Endothelial cell (in vitro differentiated cells): ENCODE results near the gene SORCS2. TPM values are rescaled to one million over a fixed set of nuclear protein-coding genes. Genes with fewer than 3 reads are reported as not detected.
A peak's percentile ranks its signal among the peaks of the same experiment; 100 is the strongest.

ENCODE experiments used
- DNase-seq: peaks from one replicate; pipeline ENCODE4 v3.0.0; 2021; ENCODE audit warnings: low spot score
- H3K27ac Mint-ChIP-seq: one replicate; pipeline ENCODE4 v1.8.0; 2021; ENCODE audit warnings: mixed read lengths, inconsistent platforms; ENCODE audit not compliant: unreplicated experiment
- H3K27me3 Mint-ChIP-seq: one replicate; pipeline ENCODE4 v1.8.0; 2021; ENCODE audit warnings: mild to moderate bottlenecking, moderate library complexity, mixed read lengths, inconsistent platforms; ENCODE audit not compliant: unreplicated experiment
- H3K36me3 Mint-ChIP-seq: one replicate; pipeline ENCODE4 v1.8.0; 2021; ENCODE audit warnings: mild to moderate bottlenecking, low read depth, mixed read lengths, inconsistent platforms; ENCODE audit not compliant: unreplicated experiment
- H3K4me1 Mint-ChIP-seq: one replicate; pipeline ENCODE4 v1.8.0; 2021; ENCODE audit warnings: mild to moderate bottlenecking, mixed read lengths, inconsistent platforms; ENCODE audit not compliant: unreplicated experiment
- H3K4me3 Mint-ChIP-seq: one replicate; pipeline ENCODE4 v1.8.0; 2021; ENCODE audit warnings: mild to moderate bottlenecking, mixed read lengths, inconsistent platforms; ENCODE audit not compliant: unreplicated experiment
- H3K9me3 Mint-ChIP-seq: one replicate; pipeline ENCODE4 v1.8.0; 2021; ENCODE audit warnings: mixed read lengths, inconsistent platforms; ENCODE audit not compliant: unreplicated experiment
- CTCF ChIP-seq: fragments of 200-600 bp; sonication (generic); IDR thresholded peaks from one replicate; pipeline ENCODE4 v1.5.0; 2021; ENCODE audit warnings: antibody characterized with exemption; ENCODE audit not compliant: unreplicated experiment
- total RNA-seq: library from RNA; stranded (reverse); fragmentation: NEBNext Ultra II Directional; extraction: Animal tissue kit (Norgen Biotek cat#: 25700); gene quantifications from one replicate; pipeline ENCODE4 v1.2.1, GENCODE V29; 2021; ENCODE audit not compliant: unreplicated experiment

The SORCS2 gene
- total RNA-seq, 1 donor from 2014 or later: 1.3 TPM

GRCh38 chr4:7339751-7340552 lies 147.6 kb downstream of the SORCS2 start:
- H3K4me1 Mint-ChIP-seq: peaks cover 3% of the 10 kb centered on the region
- peaks cover 5% of the 10 kb centered on the region for H3K36me3 Mint-ChIP-seq
- no peak for TF ChIP-seq CTCF
- peaks cover 5% of the 10 kb centered on the region for H3K9me3 Mint-ChIP-seq
- peaks cover 10% of the 10 kb centered on the region for H3K27me3 Mint-ChIP-seq
- H3K27ac Mint-ChIP-seq: no peak overlapping the region
- no peak for DNase-seq
- no peak overlapping the region for H3K4me3 Mint-ChIP-seq

GRCh38 chr4:7340553-7341433 lies 148.5 kb downstream of the SORCS2 start:
- H3K4me3 Mint-ChIP-seq: no peak overlapping the region
- TF ChIP-seq CTCF: no peak
- H3K27ac Mint-ChIP-seq: no peak overlapping the region
- peaks cover 8% of the 10 kb centered on the region for H3K9me3 Mint-ChIP-seq
- H3K36me3 Mint-ChIP-seq: peaks cover 7% of the 10 kb centered on the region
- H3K27me3 Mint-ChIP-seq: peaks cover 11% of the 10 kb centered on the region
- no peak for DNase-seq
- peaks cover 3% of the 10 kb centered on the region for H3K4me1 Mint-ChIP-seq

- TF ChIP-seq CTCF: no peak
- Mint-ChIP-seq H3K4me1 (peaks cover 3% of the 10 kb centered on the region), H3K27ac (peak overlapping the region; percentile 65), H3K4me3 (no peak overlapping the region), H3K36me3 (peaks cover 10% of the 10 kb centered on the region), H3K9me3 (peaks cover 10% of the 10 kb centered on the region), H3K27me3 (peaks cover 11% of the 10 kb centered on the region)
- no peak for DNase-seq
Measured at GRCh38 chr4:7341491-7342222, 149.3 kb downstream of the SORCS2 start.

- H3K4me1 Mint-ChIP-seq: peaks cover 3% of the 10 kb centered on the region
- TF ChIP-seq CTCF: no peak
- no peak overlapping the region for H3K27ac Mint-ChIP-seq
- H3K36me3 Mint-ChIP-seq: peaks cover 10% of the 10 kb centered on the region
- no peak for DNase-seq
- H3K4me3 Mint-ChIP-seq: no peak overlapping the region
- H3K27me3 Mint-ChIP-seq: peaks cover 9% of the 10 kb centered on the region
- peaks cover 10% of the 10 kb centered on the region for H3K9me3 Mint-ChIP-seq
Measured at GRCh38 chr4:7342223-7343080, 150.1 kb downstream of the SORCS2 start.
